Spinal cord (tissue), 10 donors: Measurements from ENCODE around the gene ABHD5. TPM values are rescaled to one million over a fixed set of nuclear protein-coding genes. Genes with fewer than 3 reads are reported as not detected.

ENCODE experiments used
- DNase-seq, 6 donors: peaks; one replicate each; pipeline versions ENCODE4 v3.0.0 to v3.0.0-alpha.2; 2013 to 2015; ENCODE audit warnings: low spot score in 6 of 6, low read depth in 4 of 6
- H3K27ac ChIP-seq: one replicate; pipeline ENCODE4 v1.5.1; 2013; ENCODE audit warnings: low read depth, low read length, control low read depth
- H3K27me3 ChIP-seq: one replicate; pipeline ENCODE4 v1.6.1; 2013; ENCODE audit warnings: low read length; ENCODE audit not compliant: control insufficient read depth, insufficient read depth
- H3K36me3 ChIP-seq: one replicate; pipeline ENCODE4 v1.6.1; 2013; ENCODE audit warnings: low read length; ENCODE audit not compliant: control insufficient read depth, insufficient read depth
- H3K4me1 ChIP-seq: one replicate; pipeline ENCODE4 v1.6.1; 2013; ENCODE audit warnings: low read length; ENCODE audit not compliant: control insufficient read depth, insufficient read depth
- H3K4me3 ChIP-seq: one replicate; pipeline ENCODE4 v1.5.1; 2013; ENCODE audit warnings: low read depth, low read length, control low read depth
- H3K9me3 ChIP-seq: one replicate; pipeline ENCODE4 v1.6.1; 2013; ENCODE audit warnings: low read length; ENCODE audit not compliant: control insufficient read depth, insufficient read depth
- WGBS: methylation state at CpG from one replicate; pipeline ENCODE4 v1.1.5; 2013; ENCODE audit warnings: missing lambda C conversion rate; ENCODE audit not compliant: insufficient coverage; 5-methylcytosine and 5-hydroxymethylcytosine counted together
- polyA plus RNA-seq, 2 donors: library from polyadenylated mRNA; unstranded; fragments of 120-200 nt; gene quantifications; one replicate each; pipeline ENCODE4 v1.2.1, GENCODE V29; 2013; ENCODE audit not compliant: insufficient read length in 2 of 2
- total RNA-seq, 2 donors: library from RNA; depleted of rRNA in 1 of 2; stranded (reverse); fragments of 120-200 nt in 1 of 2; fragments of >200 nt in 1 of 2; gene quantifications; one replicate each; pipeline versions ENCODE4 v1.2.3 to v1.2.4, GENCODE V29; 2013 to 2014
- donor health status: healthy.

Gene ABHD5
- total and polyA plus RNA-seq, 4 donors: 28.8 to 40.4 (median 31.8) TPM

DNA sequence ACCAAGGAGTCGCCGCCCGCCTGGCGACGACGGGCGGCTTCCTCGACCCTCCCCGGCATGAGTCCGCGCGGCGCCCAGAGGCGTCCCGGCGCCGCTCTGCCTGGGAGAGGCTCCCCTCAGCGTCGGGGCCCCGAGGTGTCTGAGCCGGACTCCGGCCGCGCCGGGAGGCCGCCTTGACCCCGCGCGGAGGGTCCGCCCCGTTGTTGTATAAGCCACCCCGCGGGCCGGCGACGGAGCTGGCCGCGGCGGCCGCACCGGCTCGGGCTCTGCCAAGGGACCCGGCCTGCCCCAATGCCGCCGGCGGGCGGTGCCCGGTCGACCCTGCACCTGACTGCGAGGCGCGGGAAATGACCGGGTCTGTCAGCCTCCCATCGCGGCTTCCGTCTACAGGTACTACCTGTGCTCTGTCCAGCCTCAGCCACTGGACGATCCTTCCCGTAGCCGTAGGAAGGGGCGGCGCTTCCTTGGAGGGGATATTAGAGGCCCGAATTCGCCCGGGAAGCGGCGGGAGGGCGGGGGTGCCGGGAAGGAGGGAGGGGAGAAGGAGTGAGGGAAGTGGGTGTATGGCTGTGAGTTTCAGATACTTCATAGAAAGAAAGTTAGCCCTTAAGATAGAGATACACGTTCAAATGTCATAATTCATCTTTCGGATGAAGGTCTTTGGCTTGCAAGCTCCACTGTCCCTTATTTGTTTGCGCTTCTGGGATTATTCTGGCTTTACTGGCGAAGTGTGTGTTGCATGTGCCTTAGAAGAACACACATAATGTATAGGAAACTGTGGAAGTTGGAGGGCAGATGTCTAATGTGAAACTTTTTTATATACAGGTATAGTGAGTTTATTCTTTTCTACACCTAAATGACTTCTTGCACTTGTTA lies 620 bp downstream of the ABHD5 start:
- Histone ChIP-seq H3K36me3 (no peaks in the 10 kb centered on the region), H3K27ac (peak overlapping the region; percentile 53), H3K27me3 (no peaks in the 10 kb centered on the region), H3K9me3 (no peaks in the 10 kb centered on the region), H3K4me1 (peaks cover 8% of the 10 kb centered on the region), H3K4me3 (peak overlapping the region; percentile 75)
- under 1% methylated on average over 69 of the region's 72 CpGs for WGBS
- peak in 2 of 6 donors; percentile 72 to 77 for DNase-seq

DNA sequence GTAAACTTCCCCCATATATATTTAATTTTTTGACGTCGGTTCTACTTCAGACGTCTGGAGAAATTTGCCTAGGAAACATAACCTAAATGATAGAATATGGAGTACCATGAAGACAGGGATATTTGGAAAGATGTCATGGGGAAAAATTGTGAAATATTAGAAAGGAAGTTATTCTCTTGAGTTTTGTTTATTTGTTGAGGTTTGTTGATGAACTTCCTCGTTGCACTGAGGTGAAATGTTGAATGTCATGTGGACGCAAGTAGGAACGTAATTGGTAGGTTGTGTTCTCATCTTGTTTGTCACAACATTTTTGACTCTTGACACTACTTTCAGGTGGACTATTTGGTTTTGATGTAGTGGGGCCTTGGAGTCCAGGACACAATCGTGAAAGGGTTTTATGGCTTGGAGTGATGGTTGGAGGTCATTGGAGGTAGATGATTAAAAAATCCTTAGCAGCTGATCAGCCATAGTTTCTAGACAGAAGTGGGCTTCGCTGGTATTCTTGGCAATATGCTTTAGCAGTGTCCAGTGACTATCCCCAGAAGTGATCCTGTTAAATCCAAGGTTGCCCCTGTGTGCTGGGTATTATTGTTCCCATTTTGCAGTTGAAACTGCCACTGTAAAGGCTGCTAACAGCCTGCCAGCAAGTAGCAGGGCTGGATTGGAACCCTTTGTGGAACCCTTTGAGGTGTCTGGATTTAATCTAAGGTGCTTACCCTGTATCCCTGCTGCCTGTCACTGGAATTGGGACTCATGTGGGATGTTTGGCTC lies 1.5 kb downstream of the ABHD5 start:
- Histone ChIP-seq H3K4me1 (peaks cover 8% of the 10 kb centered on the region), H3K9me3 (no peaks in the 10 kb centered on the region), H3K36me3 (no peaks in the 10 kb centered on the region), H3K27me3 (no peaks in the 10 kb centered on the region), H3K4me3 (no peak overlapping the region), H3K27ac (no peak overlapping the region)
- DNase-seq: no peak
- 95% methylated on average over 5 of the region's 8 CpGs for WGBS

- no CpG with 5 or more reads among the region's 2 CpGs for WGBS
- H3K9me3 ChIP-seq: no peaks in the 10 kb centered on the region
- H3K27ac ChIP-seq: no peak overlapping the region
- no peaks in the 10 kb centered on the region for H3K36me3 ChIP-seq
- peaks cover 8% of the 10 kb centered on the region for H3K4me1 ChIP-seq
- no peaks in the 10 kb centered on the region for H3K27me3 ChIP-seq
- peak in 1 of 6 donors; percentile 54 for DNase-seq
- no peak overlapping the region for H3K4me3 ChIP-seq
These were observed 2.2 kb downstream of the ABHD5 start for GRCh38 chr3:43692971-43693370.

DNA sequence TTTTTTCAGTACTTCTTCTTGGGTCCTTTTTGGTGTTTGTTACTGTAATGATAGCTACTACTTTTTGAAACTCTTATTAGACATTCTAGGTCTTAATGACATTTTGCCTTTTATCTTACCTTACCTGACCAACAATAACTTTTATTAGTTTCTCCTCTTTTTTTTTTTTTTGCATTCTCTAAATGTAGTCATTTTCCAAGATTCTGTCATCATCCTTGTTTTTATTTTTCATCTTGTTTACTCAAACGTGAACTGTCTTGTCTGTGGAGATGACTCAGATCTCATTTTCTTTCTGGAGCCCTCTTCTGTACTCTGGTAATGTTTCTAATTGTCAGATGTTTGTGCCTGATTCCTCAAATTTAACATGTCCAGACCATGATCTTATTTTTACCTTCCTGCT lies 2.9 kb downstream of the ABHD5 start:
- no CpG with 5 or more reads among the region's 1 CpG for WGBS
- H3K4me3 ChIP-seq: no peak overlapping the region
- DNase-seq: no peak
- no peaks in the 10 kb centered on the region for H3K36me3 ChIP-seq
- no peaks in the 10 kb centered on the region for H3K9me3 ChIP-seq
- H3K27me3 ChIP-seq: no peaks in the 10 kb centered on the region
- peaks cover 8% of the 10 kb centered on the region for H3K4me1 ChIP-seq
- H3K27ac ChIP-seq: no peak overlapping the region

DNA sequence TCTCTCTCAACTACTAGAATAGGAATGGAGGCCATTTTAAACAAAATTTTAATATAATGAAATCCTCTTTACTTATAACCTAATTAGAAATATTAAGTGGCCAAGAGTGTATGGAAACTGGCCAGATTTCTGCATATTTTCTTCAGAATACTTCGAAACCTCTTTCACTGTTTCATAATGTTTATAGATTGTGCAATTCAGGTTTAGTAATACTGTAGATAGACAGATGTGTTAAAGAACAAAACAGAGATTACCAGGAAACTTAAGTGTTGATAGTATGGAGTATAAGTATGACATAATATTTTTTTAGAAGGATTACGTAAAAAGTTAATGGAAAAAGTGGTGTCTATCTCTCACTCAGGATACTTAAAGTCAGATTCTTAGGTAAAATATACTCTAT lies 4.7 kb downstream of the ABHD5 start:
- no peak overlapping the region for H3K4me3 ChIP-seq
- H3K27me3 ChIP-seq: no peaks in the 10 kb centered on the region
- DNase-seq: no peak
- H3K4me1 ChIP-seq: peaks cover 1% of the 10 kb centered on the region
- no CpG with 5 or more reads among the region's 2 CpGs for WGBS
- H3K9me3 ChIP-seq: no peaks in the 10 kb centered on the region
- H3K36me3 ChIP-seq: no peaks in the 10 kb centered on the region
- H3K27ac ChIP-seq: no peak overlapping the region

GRCh38 chr3:43695863-43696262 lies 5.1 kb downstream of the ABHD5 start:
- Histone ChIP-seq H3K27ac (no peak overlapping the region), H3K36me3 (no peaks in the 10 kb centered on the region), H3K4me1 (no peaks in the 10 kb centered on the region), H3K27me3 (no peaks in the 10 kb centered on the region), H3K9me3 (no peaks in the 10 kb centered on the region), H3K4me3 (no peak overlapping the region)
- no peak for DNase-seq

DNA sequence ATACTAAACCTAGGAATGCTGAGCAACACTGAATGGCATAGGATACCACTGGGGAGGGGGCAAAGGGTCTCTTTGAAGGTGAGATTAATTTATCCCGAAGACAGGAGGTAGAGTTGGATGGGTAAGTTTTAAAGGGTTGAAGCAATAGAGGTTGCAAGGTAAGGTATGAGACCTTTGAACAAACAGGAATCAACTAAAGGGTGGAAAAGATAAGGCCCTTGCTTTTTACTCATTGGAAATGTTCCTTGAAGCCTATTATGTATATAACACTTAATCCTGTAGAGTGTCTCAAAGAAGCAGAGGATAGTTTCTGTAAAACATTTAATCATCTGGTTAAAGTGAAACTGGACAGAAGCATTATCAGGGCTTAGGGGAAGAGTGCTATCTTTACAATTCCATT lies 5.7 kb downstream of the ABHD5 start:
- Histone ChIP-seq H3K27me3 (no peaks in the 10 kb centered on the region), H3K36me3 (no peaks in the 10 kb centered on the region), H3K4me3 (no peak overlapping the region), H3K9me3 (no peaks in the 10 kb centered on the region), H3K4me1 (no peaks in the 10 kb centered on the region), H3K27ac (no peak overlapping the region)
- WGBS: 80% methylated on average over 1 of the region's 1 CpG
- no peak for DNase-seq

GRCh38 chr3:43696881-43697280 lies 6.1 kb downstream of the ABHD5 start:
- Histone ChIP-seq H3K4me1 (no peaks in the 10 kb centered on the region), H3K9me3 (no peaks in the 10 kb centered on the region), H3K4me3 (no peak overlapping the region), H3K27ac (no peak overlapping the region), H3K27me3 (no peaks in the 10 kb centered on the region), H3K36me3 (no peaks in the 10 kb centered on the region)
- DNase-seq: no peak
- no CpG with 5 or more reads among the region's 1 CpG for WGBS

DNA sequence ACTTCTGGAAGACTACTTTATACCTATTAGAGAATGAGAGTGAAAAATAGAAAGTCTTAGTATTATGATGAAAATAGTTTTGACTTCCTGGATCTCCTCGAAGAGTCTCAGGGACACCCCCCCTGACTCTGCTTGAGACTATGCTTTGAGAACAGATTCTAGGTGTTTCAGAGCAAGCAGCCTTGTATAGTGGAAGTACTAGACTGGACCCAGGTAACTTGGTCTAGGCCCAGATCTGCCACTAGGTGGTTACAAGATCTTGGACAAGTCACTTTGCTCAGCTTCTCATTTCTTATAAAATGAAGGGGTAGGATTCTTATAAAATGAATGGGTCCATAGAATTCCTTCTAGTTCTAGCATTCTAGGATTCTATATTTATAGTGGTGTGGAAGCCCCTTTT lies 9.1 kb downstream of the ABHD5 start:
- WGBS: 88% methylated on average over 1 of the region's 1 CpG
- Histone ChIP-seq H3K4me3 (no peak overlapping the region), H3K27ac (no peak overlapping the region), H3K27me3 (no peaks in the 10 kb centered on the region), H3K9me3 (no peaks in the 10 kb centered on the region), H3K4me1 (no peaks in the 10 kb centered on the region), H3K36me3 (peaks cover 3% of the 10 kb centered on the region)
- no peak for DNase-seq

- no peak overlapping the region for H3K27ac ChIP-seq
- no peaks in the 10 kb centered on the region for H3K4me1 ChIP-seq
- no peaks in the 10 kb centered on the region for H3K27me3 ChIP-seq
- H3K9me3 ChIP-seq: no peaks in the 10 kb centered on the region
- peak in 1 of 6 donors; percentile 5 for DNase-seq
- peaks cover 3% of the 10 kb centered on the region for H3K36me3 ChIP-seq
- H3K4me3 ChIP-seq: no peak overlapping the region
These were observed 14.0 kb downstream of the ABHD5 start for GRCh38 chr3:43704697-43705096.
